ENCODE results near the gene HYAL3.

DNA sequence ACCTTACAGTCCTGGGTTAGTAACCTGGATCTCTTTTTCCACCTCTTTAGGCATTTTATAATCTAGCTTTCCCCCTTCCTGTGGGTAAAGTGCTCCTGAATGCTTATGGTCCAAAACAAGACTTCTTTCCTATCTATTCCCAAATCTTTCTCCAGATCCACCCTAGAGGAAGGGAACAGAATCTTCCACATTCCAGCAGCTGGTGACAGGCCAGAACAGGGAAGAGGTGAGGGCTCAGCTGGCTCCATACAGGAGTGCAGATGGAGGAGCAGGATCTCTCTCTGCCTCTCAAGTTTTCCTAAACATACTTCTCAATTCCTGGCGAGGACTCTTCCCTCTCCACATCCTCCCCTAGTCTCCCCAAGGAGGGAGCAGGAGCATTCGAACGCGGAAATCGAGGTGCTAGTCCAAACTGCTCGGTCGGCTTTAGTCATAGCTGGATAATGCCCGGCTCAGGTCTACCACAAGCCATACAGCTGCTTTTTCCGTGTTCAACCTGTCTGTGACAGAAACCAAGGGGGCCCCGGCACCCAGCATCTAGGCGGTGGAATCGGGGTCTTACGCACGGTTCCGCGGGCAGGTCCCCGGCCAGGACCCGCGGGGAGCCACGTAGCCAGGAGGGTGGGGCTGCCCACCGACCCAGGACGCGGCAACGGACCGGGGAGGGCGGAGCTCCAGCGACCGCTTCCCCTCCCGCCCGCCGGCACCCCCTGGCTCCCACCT lies 37.4 kb upstream of the HYAL3 start:
- TF ChIP-seq, protein P1, sequence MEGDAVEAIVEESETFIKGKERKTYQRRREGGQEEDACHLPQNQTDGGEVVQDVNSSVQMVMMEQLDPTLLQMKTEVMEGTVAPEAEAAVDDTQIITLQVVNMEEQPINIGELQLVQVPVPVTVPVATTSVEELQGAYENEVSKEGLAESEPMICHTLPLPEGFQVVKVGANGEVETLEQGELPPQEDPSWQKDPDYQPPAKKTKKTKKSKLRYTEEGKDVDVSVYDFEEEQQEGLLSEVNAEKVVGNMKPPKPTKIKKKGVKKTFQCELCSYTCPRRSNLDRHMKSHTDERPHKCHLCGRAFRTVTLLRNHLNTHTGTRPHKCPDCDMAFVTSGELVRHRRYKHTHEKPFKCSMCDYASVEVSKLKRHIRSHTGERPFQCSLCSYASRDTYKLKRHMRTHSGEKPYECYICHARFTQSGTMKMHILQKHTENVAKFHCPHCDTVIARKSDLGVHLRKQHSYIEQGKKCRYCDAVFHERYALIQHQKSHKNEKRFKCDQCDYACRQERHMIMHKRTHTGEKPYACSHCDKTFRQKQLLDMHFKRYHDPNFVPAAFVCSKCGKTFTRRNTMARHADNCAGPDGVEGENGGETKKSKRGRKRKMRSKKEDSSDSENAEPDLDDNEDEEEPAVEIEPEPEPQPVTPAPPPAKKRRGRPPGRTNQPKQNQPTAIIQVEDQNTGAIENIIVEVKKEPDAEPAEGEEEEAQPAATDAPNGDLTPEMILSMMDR (IDR thresholded peaks at IDR 0.05): no peak
- no peak for TF ChIP-seq POLR2A (IDR thresholded peaks at IDR 0.05)
